GM20000 (cell line): ENCODE data around the gene ZBTB42.

ENCODE experiments used
- DNase-seq: peaks from one replicate; pipeline ENCODE4 v3.0.0; 2012; ENCODE audit warnings: low spot score
- CTCF ChIP-seq: IDR thresholded peaks from 2 replicates; pipeline ENCODE4 v1.5.1; 2012; ENCODE audit warnings: mild to moderate bottlenecking, control low read depth; ENCODE audit errors: extremely low read depth, missing control alignments

The ZBTB42 gene

GRCh38 chr14:104781271-104782077 is 19.4 kb upstream of the ZBTB42 start:
- no peak for DNase-seq
- no peak for TF ChIP-seq CTCF

GRCh38 chr14:104782086-104782807 is 18.7 kb upstream of the ZBTB42 start:
- DNase-seq: no peak
- TF ChIP-seq CTCF: no peak

- no peak for DNase-seq
- TF ChIP-seq CTCF: no peak
These were observed 18.1 kb upstream of the ZBTB42 start for GRCh38 chr14:104782808-104783139.

- no peak for DNase-seq
- TF ChIP-seq CTCF: no peak
These were observed 17.2 kb upstream of the ZBTB42 start for GRCh38 chr14:104783484-104784217.

GRCh38 chr14:104784218-104784568 is 16.7 kb upstream of the ZBTB42 start:
- TF ChIP-seq CTCF: no peak
- DNase-seq: no peak

- TF ChIP-seq CTCF: no peak
- DNase-seq: no peak
These were observed 15.8 kb upstream of the ZBTB42 start for GRCh38 chr14:104784846-104785707.
